Upper lobe of right lung (tissue), 1 donor: Measurements from ENCODE around the gene ZCWPW1. TPM values are rescaled to one million over a fixed set of nuclear protein-coding genes. Genes with fewer than 3 reads are reported as not detected.
A peak's percentile ranks its signal among the peaks of the same experiment; 100 is the strongest.

Experiments used
- ATAC-seq: fragments of 200-7000 bp; cut with Tn5 transposase; one replicate; pipeline ENCODE4 v1.9.1; 2020; ENCODE audit warnings: mild to moderate bottlenecking, moderate library complexity
- DNase-seq: peaks from one replicate; pipeline ENCODE4 v3.0.0-alpha.2; 2020
- H3K27ac ChIP-seq: fragments of 200-600 bp; one replicate; pipeline ENCODE4 v1.8.0; 2022
- H3K27me3 ChIP-seq: fragments of 200-600 bp; one replicate; pipeline ENCODE4 v1.8.0; 2022; ENCODE audit warnings: mild to moderate bottlenecking
- H3K36me3 ChIP-seq: fragments of 200-600 bp; one replicate; pipeline ENCODE4 v1.8.0; 2022
- H3K4me1 ChIP-seq: fragments of 200-600 bp; one replicate; pipeline ENCODE4 v1.8.0; 2022
- H3K4me3 ChIP-seq: fragments of 200-600 bp; one replicate; pipeline ENCODE4 v1.8.0; 2022; ENCODE audit warnings: mild to moderate bottlenecking
- H3K9me3 ChIP-seq: fragments of 200-600 bp; one replicate; pipeline ENCODE4 v1.8.0; 2022
- CTCF ChIP-seq: fragments of 200-600 bp; IDR thresholded peaks from one replicate; pipeline ENCODE4 v1.8.0; 2022; ENCODE audit warnings: antibody characterized with exemption
- intact Hi-C: fragments of 100-400 bp; cut with DNase I; formaldehyde crosslinking; loops from one replicate; pipeline ENCODE4 v1.11.0; 2022
- long read RNA-seq: library from polyadenylated mRNA; unstranded; transcript quantifications from one replicate; pipeline ENCODE4 v2.0.0, GENCODE V29; 2021
- total RNA-seq: library from RNA; stranded (reverse); fragmentation: NEBNext Ultra II Directional; extraction: Animal tissue kit (Norgen Biotek cat#: 25700); gene quantifications from one replicate; pipeline ENCODE4 v1.2.1, GENCODE V29; 2021
- donor health status: DM: no; HTN: yes; CAD: no; lungs with severe emphysema.

The ZCWPW1 gene
- 4.8 TPM for total RNA-seq
- long read RNA-seq, partial matches to known transcripts = 0 of 3 reads
- long read RNA-seq, other reads (novel, unspliced or antisense) = 2 of 3 reads

GRCh38 chr7:100428199-100428966 is at the start of gene ZCWPW1:
ZCWPW1 (minus strand) TSS chr7:100428703; CDS start chr7:100420649, 8,054 bp downstream.
- ATAC-seq = peak; percentile 79
- intact Hi-C loops = no loop called here
- H3K9me3 ChIP-seq = no peaks in the 10 kb centered on the region

GRCh38 chr7:100477871-100478267 is 49.4 kb upstream of the ZCWPW1 start:
- Histone ChIP-seq H3K27ac (peak overlapping the region; percentile 60), H3K36me3 (peaks cover 28% of the 10 kb centered on the region), H3K27me3 (no peaks in the 10 kb centered on the region), H3K4me3 (peak overlapping the region; percentile 88), H3K9me3 (no peaks in the 10 kb centered on the region), H3K4me1 (peaks cover 44% of the 10 kb centered on the region)
- no peak for TF ChIP-seq CTCF
- no peak for DNase-seq
- no peak for ATAC-seq
- intact Hi-C loops = loop anchor here (10.0 kb wide), 1 partner anchor 207 kb away; no protein-coding TSS in a partner anchor

More at GRCh38 chr7:100428199-100428966, at the start of gene ZCWPW1:
- H3K4me3 ChIP-seq = peak within 1 kb of the TSS; percentile 90
- H3K4me1 ChIP-seq = peaks cover 25% of the 10 kb centered on the region
- peak within 1 kb of the TSS; percentile 100 for H3K27ac ChIP-seq
- H3K27me3 ChIP-seq = no peaks in the 10 kb centered on the region
- H3K36me3 ChIP-seq = peaks cover 13% of the 10 kb centered on the region
- no peak for TF ChIP-seq CTCF
- DNase-seq = peak; percentile 99

DNA sequence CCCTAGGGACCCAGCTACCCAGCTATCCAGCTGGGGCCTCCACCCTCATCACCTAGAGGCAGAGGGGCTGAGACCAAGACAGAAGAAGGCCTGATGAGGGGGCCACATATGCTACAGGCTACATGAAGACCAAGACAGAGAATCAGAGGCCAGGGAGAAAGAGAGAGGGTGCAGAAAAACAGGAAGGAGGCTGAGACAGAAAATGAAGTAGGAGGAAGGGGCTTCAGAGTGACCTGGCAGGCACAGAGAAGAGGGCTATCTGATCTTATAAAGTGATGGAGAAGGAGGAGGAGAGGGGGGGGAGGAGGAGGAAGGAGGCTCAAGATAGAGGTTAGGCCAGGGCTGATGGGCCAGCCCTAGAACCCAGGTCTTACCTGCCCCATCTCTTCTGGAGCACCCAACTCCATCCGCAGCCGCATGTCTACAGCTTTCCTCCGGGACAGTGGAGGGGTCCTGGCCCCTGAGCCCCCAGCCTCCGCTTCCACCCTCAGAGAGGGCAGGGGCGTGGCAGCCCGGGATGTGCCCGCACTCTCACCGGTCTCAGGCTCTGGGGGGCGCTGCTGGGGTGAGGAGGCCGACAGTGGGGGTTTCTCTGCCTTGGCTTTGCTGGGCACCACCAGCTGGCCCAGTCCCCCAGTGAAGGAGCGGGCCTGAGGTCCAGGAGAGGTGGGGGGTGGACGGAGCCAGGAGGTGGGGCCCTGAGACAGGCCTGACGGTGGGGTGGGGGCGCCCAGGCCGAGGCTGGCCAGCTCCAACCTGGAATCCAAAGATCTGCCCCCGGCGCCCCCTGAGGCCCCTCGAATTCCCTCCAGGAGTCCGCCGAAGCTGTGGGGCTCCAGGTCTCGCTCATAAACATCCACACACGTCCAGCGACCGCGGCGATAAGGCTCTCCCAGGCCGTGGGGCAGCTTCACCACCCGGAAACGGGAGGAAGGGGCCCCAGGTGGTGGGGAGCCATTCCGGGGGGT is 48.7 kb upstream of the ZCWPW1 start:
- no peaks in the 10 kb centered on the region for H3K9me3 ChIP-seq
- H3K27ac ChIP-seq = peak overlapping the region; percentile 60
- peaks cover 28% of the 10 kb centered on the region for H3K36me3 ChIP-seq
- peak overlapping the region; percentile 88 for H3K4me3 ChIP-seq
- ATAC-seq (no peak), DNase-seq (no peak)
- peak; percentile 28 for TF ChIP-seq CTCF
- intact Hi-C loops = loop anchor here (10.0 kb wide), 1 partner anchor 208 kb away; no protein-coding TSS in a partner anchor
- peaks cover 45% of the 10 kb centered on the region for H3K4me1 ChIP-seq
- H3K27me3 ChIP-seq = no peaks in the 10 kb centered on the region

- Histone ChIP-seq H3K9me3 (no peaks in the 10 kb centered on the region), H3K27me3 (no peaks in the 10 kb centered on the region), H3K4me1 (peaks cover 45% of the 10 kb centered on the region), H3K4me3 (peak overlapping the region; percentile 88), H3K36me3 (peaks cover 29% of the 10 kb centered on the region), H3K27ac (no peak overlapping the region)
- ATAC-seq (no peak), DNase-seq (no peak)
- TF ChIP-seq CTCF = no peak
- intact Hi-C loops = loop anchor here (10.0 kb wide), 1 partner anchor 209 kb away; no protein-coding TSS in a partner anchor
Observed at GRCh38 chr7:100476101-100476780, 47.7 kb upstream of the ZCWPW1 start.

GRCh38 chr7:100475549-100475948 is 47.0 kb upstream of the ZCWPW1 start:
- Histone ChIP-seq H3K27me3 (no peaks in the 10 kb centered on the region), H3K4me1 (peaks cover 45% of the 10 kb centered on the region), H3K36me3 (peaks cover 36% of the 10 kb centered on the region), H3K9me3 (no peaks in the 10 kb centered on the region), H3K4me3 (peak overlapping the region; percentile 88), H3K27ac (peak overlapping the region; percentile 42)
- TF ChIP-seq CTCF = no peak
- no peak for DNase-seq
- intact Hi-C loops = loop anchor here (10.0 kb wide), 1 partner anchor 209 kb away; no protein-coding TSS in a partner anchor
- no peak for ATAC-seq
